ENCODE measurements around the gene OSBPL2. TPM values are rescaled to one million over a fixed set of nuclear protein-coding genes. Genes with fewer than 3 reads are reported as not detected.

The OSBPL2 gene
- total RNA-seq, 1 experiment from 2014 or later: 14.9 TPM

DNA sequence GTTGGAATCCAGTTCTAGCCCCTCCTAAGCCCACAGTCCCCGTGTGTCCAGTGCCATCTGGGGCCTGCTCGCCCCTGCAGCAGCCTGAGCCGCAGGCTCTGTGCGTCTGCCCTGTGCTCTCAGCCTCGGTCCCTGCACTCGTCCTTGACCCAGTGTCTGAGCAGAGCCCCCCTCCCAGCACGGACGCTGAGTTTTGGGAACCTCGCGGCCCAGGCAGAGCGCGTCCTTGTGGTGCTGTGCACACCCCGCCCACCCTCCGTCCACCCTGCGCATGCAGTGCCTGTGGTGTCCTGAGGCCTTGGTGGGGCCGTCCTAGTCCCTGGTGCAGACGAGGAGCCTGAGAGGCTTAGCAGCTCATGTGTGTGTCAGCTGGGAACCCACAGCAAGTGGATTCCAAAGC is 31.6 kb downstream of the OSBPL2 start:
- DNase-seq (ENCODE audit: low read depth in 1 of 2, low spot score in 2 of 2): no peak
- Histone ChIP-seq H3K36me3 (peaks cover 14% of the 10 kb centered on the region), H3K4me1 (replicated peaks) (no peaks in the 10 kb centered on the region), H3K4me3 (no peak overlapping the region), H3K9me3 (replicated peaks) (no peaks in the 10 kb centered on the region), H3K27ac (no peak overlapping the region), H3K27me3 (replicated peaks) (no peaks in the 10 kb centered on the region)

- no peak for DNase-seq (ENCODE audit: low read depth in 1 of 2, low spot score in 2 of 2)
- no peaks in the 10 kb centered on the region for H3K9me3 ChIP-seq (replicated peaks)
- no peak overlapping the region for H3K4me3 ChIP-seq
- H3K36me3 ChIP-seq: peaks cover 11% of the 10 kb centered on the region
- no peaks in the 10 kb centered on the region for H3K4me1 ChIP-seq (replicated peaks)
- H3K27me3 ChIP-seq (replicated peaks): no peaks in the 10 kb centered on the region
- H3K27ac ChIP-seq: no peak overlapping the region
Observed at GRCh38 chr20:62272200-62272599, 33.9 kb downstream of the OSBPL2 start.

DNA sequence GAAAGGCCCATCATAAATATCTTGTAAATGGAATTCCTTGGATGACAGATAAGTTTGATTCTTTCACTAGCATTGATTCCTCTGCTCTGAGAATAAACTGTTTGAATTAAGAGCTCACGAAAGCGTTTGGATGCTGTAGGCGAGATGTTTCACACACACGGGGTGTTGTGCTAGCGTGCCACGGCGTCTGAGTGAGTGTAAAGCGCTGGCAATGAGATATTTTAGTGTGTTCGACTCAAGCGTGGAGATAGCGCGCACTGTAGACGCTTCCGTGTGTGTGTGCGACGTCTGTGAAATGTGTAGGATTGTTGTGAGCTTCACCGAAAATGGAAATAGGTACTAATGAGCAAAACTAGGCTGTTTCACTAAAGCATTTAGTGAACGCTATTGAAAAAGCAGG is 35.1 kb downstream of the OSBPL2 start:
- Histone ChIP-seq H3K4me1 (replicated peaks) (no peaks in the 10 kb centered on the region), H3K27me3 (replicated peaks) (no peaks in the 10 kb centered on the region), H3K4me3 (no peak overlapping the region), H3K36me3 (peaks cover 11% of the 10 kb centered on the region), H3K9me3 (replicated peaks) (no peaks in the 10 kb centered on the region), H3K27ac (no peak overlapping the region)
- no peak for DNase-seq (ENCODE audit: low read depth in 1 of 2, low spot score in 2 of 2)

GRCh38 chr20:62274332-62274950 is 36.1 kb downstream of the OSBPL2 start:
- H3K27ac ChIP-seq: no peak overlapping the region
- H3K27me3 ChIP-seq (replicated peaks): no peaks in the 10 kb centered on the region
- no peaks in the 10 kb centered on the region for H3K4me1 ChIP-seq (replicated peaks)
- no peak for DNase-seq (ENCODE audit: low read depth in 1 of 2, low spot score in 2 of 2)
- peaks cover 16% of the 10 kb centered on the region for H3K36me3 ChIP-seq
- no peak overlapping the region for H3K4me3 ChIP-seq
- H3K9me3 ChIP-seq (replicated peaks): no peaks in the 10 kb centered on the region

DNA sequence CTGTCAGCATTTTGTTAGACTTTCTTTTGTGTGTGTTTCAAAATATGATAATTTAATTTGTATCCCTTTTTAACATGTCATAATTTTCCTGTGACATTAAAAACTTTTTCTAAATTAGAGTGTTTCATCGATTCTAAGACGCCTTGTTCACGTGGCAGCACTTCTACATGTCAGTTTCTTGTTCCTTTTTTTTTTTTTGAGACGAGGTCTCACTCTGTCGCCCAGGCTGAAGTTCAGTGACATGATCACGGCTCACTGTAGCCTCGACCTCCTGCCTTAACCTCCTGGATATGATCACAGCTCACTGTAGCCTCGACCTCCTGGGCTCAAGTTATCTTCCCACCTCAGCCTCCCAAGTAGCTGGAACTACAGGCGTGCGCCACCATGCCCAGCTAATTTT is 36.9 kb downstream of the OSBPL2 start:
- no peak overlapping the region for H3K27ac ChIP-seq
- H3K36me3 ChIP-seq: peaks cover 24% of the 10 kb centered on the region
- no peak overlapping the region for H3K4me3 ChIP-seq
- no peaks in the 10 kb centered on the region for H3K9me3 ChIP-seq (replicated peaks)
- H3K27me3 ChIP-seq (replicated peaks): no peaks in the 10 kb centered on the region
- no peaks in the 10 kb centered on the region for H3K4me1 ChIP-seq (replicated peaks)
- no peak for DNase-seq (ENCODE audit: low read depth in 1 of 2, low spot score in 2 of 2)

- no peak for DNase-seq (ENCODE audit: low read depth in 1 of 2, low spot score in 2 of 2)
- H3K9me3 ChIP-seq (replicated peaks): no peaks in the 10 kb centered on the region
- no peaks in the 10 kb centered on the region for H3K4me1 ChIP-seq (replicated peaks)
- no peak overlapping the region for H3K4me3 ChIP-seq
- peaks cover 35% of the 10 kb centered on the region for H3K36me3 ChIP-seq
- H3K27ac ChIP-seq: no peak overlapping the region
- H3K27me3 ChIP-seq (replicated peaks): no peaks in the 10 kb centered on the region
Observed at GRCh38 chr20:62276439-62276838, 38.1 kb downstream of the OSBPL2 start.

- Histone ChIP-seq H3K27me3 (replicated peaks) (no peaks in the 10 kb centered on the region), H3K4me3 (no peak overlapping the region), H3K4me1 (replicated peaks) (no peaks in the 10 kb centered on the region), H3K9me3 (replicated peaks) (no peaks in the 10 kb centered on the region), H3K36me3 (peaks cover 37% of the 10 kb centered on the region), H3K27ac (no peak overlapping the region)
- DNase-seq (ENCODE audit: low read depth in 1 of 2, low spot score in 2 of 2): no peak
Observed at GRCh38 chr20:62277253-62277652, 38.9 kb downstream of the OSBPL2 start.

DNA sequence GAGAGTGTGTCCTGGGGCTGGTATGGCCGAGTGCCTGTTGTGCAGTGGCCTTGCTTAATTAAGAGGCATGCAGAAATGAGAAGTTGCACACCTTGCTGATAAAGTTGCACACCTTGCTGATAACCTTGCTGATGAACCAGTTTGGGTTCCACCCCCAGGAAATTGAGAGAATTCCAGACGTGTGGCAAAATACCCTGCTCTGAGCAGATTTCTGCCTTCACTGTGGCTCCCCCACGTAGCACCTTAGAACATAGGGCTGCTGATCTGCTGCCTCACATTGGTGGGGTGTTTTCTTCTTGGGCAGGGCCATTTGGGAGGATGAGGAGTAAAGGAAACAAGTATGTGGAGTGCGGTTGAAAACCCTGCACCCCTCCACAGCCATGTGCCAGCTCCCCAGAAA is 42.0 kb downstream of the OSBPL2 start:
- Histone ChIP-seq H3K4me3 (no peak overlapping the region), H3K9me3 (replicated peaks) (no peaks in the 10 kb centered on the region), H3K36me3 (peaks cover 35% of the 10 kb centered on the region), H3K27ac (no peak overlapping the region), H3K27me3 (replicated peaks) (no peaks in the 10 kb centered on the region), H3K4me1 (replicated peaks) (no peaks in the 10 kb centered on the region)
- no peak for DNase-seq (ENCODE audit: low read depth in 1 of 2, low spot score in 2 of 2)

DNA sequence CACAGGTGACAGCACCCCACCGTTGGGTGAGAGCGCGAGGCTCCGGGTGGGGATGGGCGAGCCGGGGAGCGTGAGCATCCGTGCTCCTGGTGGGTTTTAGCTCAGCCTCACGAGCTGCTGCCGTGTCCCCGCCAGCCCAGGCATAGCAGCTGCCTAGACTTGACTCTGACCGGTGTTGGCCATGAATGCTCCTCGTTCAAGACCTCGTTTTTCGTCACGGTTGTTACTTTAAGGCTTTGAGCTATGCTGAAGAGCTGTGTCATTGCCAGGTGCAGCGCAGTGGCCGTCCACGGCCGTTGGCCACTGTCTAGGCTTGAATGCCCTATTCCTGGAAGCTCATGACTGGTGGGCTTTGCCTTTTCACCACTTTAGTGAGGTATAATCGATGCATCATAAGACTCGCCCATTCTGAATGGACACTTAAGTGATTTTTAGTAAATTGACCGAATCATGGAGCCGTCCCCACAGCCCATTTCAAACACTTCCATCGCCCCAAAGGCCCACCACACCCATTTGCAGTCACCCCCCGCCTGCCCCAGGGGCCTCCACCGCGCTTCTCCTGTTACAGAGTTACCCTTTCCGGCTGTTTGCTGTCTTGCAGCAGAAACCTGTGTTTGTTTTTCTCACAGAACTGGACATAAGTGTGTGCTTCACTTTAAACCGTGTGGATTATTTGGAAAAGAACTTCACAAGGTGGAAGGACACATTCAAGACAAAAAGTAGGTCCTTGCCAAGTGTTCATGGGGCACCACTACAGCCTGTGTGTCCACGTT is 43.0 kb downstream of the OSBPL2 start:
- Histone ChIP-seq H3K4me3 (no peak overlapping the region), H3K36me3 (peaks cover 35% of the 10 kb centered on the region), H3K27ac (no peak overlapping the region), H3K9me3 (replicated peaks) (no peaks in the 10 kb centered on the region), H3K27me3 (replicated peaks) (no peaks in the 10 kb centered on the region), H3K4me1 (replicated peaks) (no peaks in the 10 kb centered on the region)
- DNase-seq (ENCODE audit: low read depth in 1 of 2, low spot score in 2 of 2): no peak

- H3K27me3 ChIP-seq (replicated peaks): no peaks in the 10 kb centered on the region
- no peaks in the 10 kb centered on the region for H3K9me3 ChIP-seq (replicated peaks)
- H3K4me3 ChIP-seq: no peak overlapping the region
- no peak overlapping the region for H3K27ac ChIP-seq
- no peak for DNase-seq (ENCODE audit: low read depth in 1 of 2, low spot score in 2 of 2)
- H3K4me1 ChIP-seq (replicated peaks): no peaks in the 10 kb centered on the region
- peaks cover 39% of the 10 kb centered on the region for H3K36me3 ChIP-seq
Observed at GRCh38 chr20:62282103-62282502, 43.8 kb downstream of the OSBPL2 start.

- Histone ChIP-seq H3K9me3 (replicated peaks) (no peaks in the 10 kb centered on the region), H3K4me1 (replicated peaks) (no peaks in the 10 kb centered on the region), H3K36me3 (peaks cover 39% of the 10 kb centered on the region), H3K27ac (no peak overlapping the region), H3K27me3 (replicated peaks) (no peaks in the 10 kb centered on the region), H3K4me3 (no peak overlapping the region)
- no peak for DNase-seq (ENCODE audit: low read depth in 1 of 2, low spot score in 2 of 2)
Observed at GRCh38 chr20:62282877-62283503, 44.7 kb downstream of the OSBPL2 start.

DNA sequence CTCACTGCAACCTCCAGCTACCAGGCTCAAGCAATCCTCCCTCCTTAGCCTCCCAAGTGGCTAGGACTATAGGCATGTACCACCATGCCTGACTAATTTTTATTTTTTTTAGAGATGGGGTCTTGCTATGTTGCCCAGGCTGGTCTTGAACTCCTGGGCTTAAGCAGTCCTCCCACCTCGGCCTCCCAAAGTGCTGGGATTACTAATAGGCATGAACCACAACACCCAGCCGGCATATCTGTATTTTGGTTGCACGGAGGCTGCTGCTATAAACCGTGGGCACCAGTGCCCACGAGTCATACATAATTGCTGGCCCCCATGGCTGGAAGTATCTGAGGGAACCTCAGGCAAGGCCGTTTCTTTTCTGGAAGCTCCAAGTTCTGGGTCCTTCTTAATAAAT is 46.1 kb downstream of the OSBPL2 start:
- H3K4me1 ChIP-seq (replicated peaks): no peaks in the 10 kb centered on the region
- no peaks in the 10 kb centered on the region for H3K9me3 ChIP-seq (replicated peaks)
- H3K27ac ChIP-seq: no peak overlapping the region
- H3K36me3 ChIP-seq: peaks cover 34% of the 10 kb centered on the region
- no peak overlapping the region for H3K4me3 ChIP-seq
- H3K27me3 ChIP-seq (replicated peaks): no peaks in the 10 kb centered on the region
- no peak for DNase-seq (ENCODE audit: low read depth in 1 of 2, low spot score in 2 of 2)

- Histone ChIP-seq H3K36me3 (peaks cover 27% of the 10 kb centered on the region), H3K27ac (no peak overlapping the region), H3K9me3 (replicated peaks) (no peaks in the 10 kb centered on the region), H3K4me3 (no peak overlapping the region), H3K4me1 (replicated peaks) (no peaks in the 10 kb centered on the region), H3K27me3 (replicated peaks) (no peaks in the 10 kb centered on the region)
- no peak for DNase-seq (ENCODE audit: low read depth in 1 of 2, low spot score in 2 of 2)
Observed at GRCh38 chr20:62285151-62285550, 46.8 kb downstream of the OSBPL2 start.

DNA sequence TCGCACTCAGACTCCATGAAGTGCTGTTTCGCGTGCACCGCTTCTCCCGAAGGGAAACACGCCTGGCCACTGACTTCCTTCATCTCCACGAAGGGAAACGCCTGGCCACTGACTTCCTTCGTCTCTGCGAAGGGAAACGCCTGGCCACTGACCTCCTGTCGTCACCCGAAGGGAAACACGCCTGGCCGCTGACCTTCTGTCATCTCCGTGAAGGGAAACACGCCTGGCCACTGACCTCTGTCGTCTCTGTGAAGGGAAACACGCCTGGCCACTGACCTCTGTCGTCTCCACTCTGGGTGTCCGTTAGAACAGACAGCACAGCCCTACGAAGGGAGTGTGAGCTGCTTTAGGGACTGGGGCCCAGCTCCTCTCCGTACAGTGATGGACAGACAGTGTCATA is 47.4 kb downstream of the OSBPL2 start:
- Histone ChIP-seq H3K4me3 (no peak overlapping the region), H3K4me1 (replicated peaks) (no peaks in the 10 kb centered on the region), H3K27me3 (replicated peaks) (no peaks in the 10 kb centered on the region), H3K27ac (no peak overlapping the region), H3K9me3 (replicated peaks) (no peaks in the 10 kb centered on the region), H3K36me3 (peaks cover 21% of the 10 kb centered on the region)
- no peak for DNase-seq (ENCODE audit: low read depth in 1 of 2, low spot score in 2 of 2)

Data from SJSA1 (cell line).